CD4-positive, alpha-beta T cell (primary cell): ENCODE results near the gene TMEM38A. TPM values are rescaled to one million over a fixed set of nuclear protein-coding genes. Genes with fewer than 3 reads are reported as not detected.

Experiments used
- ATAC-seq: fragments of 200-7000 bp; cut with Tn5 transposase; one replicate; pipeline ENCODE4 v1.10.0; 2022; ENCODE audit warnings: mild to moderate bottlenecking; ENCODE audit not compliant: poor library complexity
- CTCF ChIA-PET: fragments of 350-600 bp; sonication (Branson Sonifier 250); formaldehyde crosslinking; loops from one replicate; lab custom pipeline; 2021; ENCODE audit warnings: antibody characterized with exemption, inconsistent platforms; lab: Charles Lee
- POLR2A ChIA-PET: fragments of 350-600 bp; sonication (Branson Sonifier 250); formaldehyde crosslinking; loops from one replicate; lab custom pipeline; 2021; ENCODE audit warnings: antibody characterized with exemption, inconsistent platforms; lab: Charles Lee
- DNase-seq, 14 experiments: peaks; one replicate each; pipeline ENCODE4 v3.0.0-alpha.2; 2013 to 2020; ENCODE audit warnings: mixed read lengths in 2 of 14
- H3K27ac ChIP-seq, 2 donors: one replicate each; pipeline versions ENCODE4 v1.5.1 to v1.7.0; 2013; ENCODE audit warnings: low read length in 2 of 2, low read depth in 1 of 2, mild to moderate bottlenecking in 1 of 2
- H3K27me3 ChIP-seq, 2 experiments: 1 replicate in 1 of 2; 2 replicates in 1 of 2; pipeline versions ENCODE4 v1.6.1 to v1.7.0; 2013; ENCODE audit warnings: low read length in 2 of 2, control low read depth in 1 of 2, mild to moderate bottlenecking in 1 of 2, moderate library complexity in 1 of 2; ENCODE audit not compliant: insufficient read depth in 2 of 2, control insufficient read depth in 1 of 2
- H3K36me3 ChIP-seq: one replicate; pipeline ENCODE4 v1.6.1; 2013; ENCODE audit warnings: low read length, control low read depth; ENCODE audit not compliant: insufficient read depth
- H3K4me1 ChIP-seq: one replicate; pipeline ENCODE4 v1.6.1; 2013; ENCODE audit warnings: low read length, control low read depth; ENCODE audit not compliant: insufficient read depth
- H3K4me3 ChIP-seq: one replicate; pipeline ENCODE4 v1.5.1; 2013; ENCODE audit warnings: mild to moderate bottlenecking, low read length, moderate library complexity
- H3K9me3 ChIP-seq, 2 experiments: 1 replicate in 1 of 2; 2 replicates in 1 of 2; pipeline versions ENCODE4 v1.6.1 to v1.7.0; 2013; ENCODE audit warnings: low read length in 2 of 2, mild to moderate bottlenecking in 2 of 2, control low read depth in 1 of 2, moderate library complexity in 1 of 2; ENCODE audit not compliant: control insufficient read depth in 1 of 2, insufficient read depth in 1 of 2
- H3K27ac Mint-ChIP-seq: one replicate; pipeline ENCODE4 v1.8.0; 2020; ENCODE audit warnings: mixed read lengths
- H3K27me3 Mint-ChIP-seq: one replicate; pipeline ENCODE4 v1.8.0; 2021; ENCODE audit warnings: mixed read lengths
- H3K36me3 Mint-ChIP-seq: one replicate; pipeline ENCODE4 v1.8.0; 2021; ENCODE audit warnings: low read depth, mixed read lengths
- H3K4me1 Mint-ChIP-seq: one replicate; pipeline ENCODE4 v1.8.0; 2021; ENCODE audit warnings: low read depth, mixed read lengths
- H3K4me3 Mint-ChIP-seq: one replicate; pipeline ENCODE4 v1.8.0; 2020; ENCODE audit warnings: mild to moderate bottlenecking, mixed read lengths
- H3K9me3 Mint-ChIP-seq: one replicate; pipeline ENCODE4 v1.8.0; 2020; ENCODE audit warnings: mixed read lengths
- CTCF ChIP-seq: fragments of 200-600 bp; IDR thresholded peaks from one replicate; pipeline ENCODE4 v1.8.0; 2022; ENCODE audit warnings: antibody characterized with exemption, mild to moderate bottlenecking
- intact Hi-C, 2 experiments: fragments of 100-400 bp; cut with DNase I in 1 of 2; cut with micrococcal nuclease in 1 of 2; formaldehyde crosslinking; loops; one replicate each; pipeline versions ENCODE4 v1.15.1 to v1.9.0; 2023 to 2025; cut with DNase I, micrococcal nuclease
- total RNA-seq, 174 experiments: library from RNA in 2 of 174; stranded (reverse) in 2 of 174; gene quantifications; one replicate each; pipeline ENCODE4 v1.2.3 and lab custom pipeline; 2021 to 2026

The TMEM38A gene
- total RNA-seq, 2 experiments from 2014 or later: 0.59 TPM; not detected in 1

- ChIA-PET POLR2A (interaction anchor here (0.7 kb wide), 1 partner anchor 1134 kb away, joined by 4 read pairs; no protein-coding TSS in a partner anchor), CTCF (no interaction called here)
- no peaks in the 10 kb centered on the region for H3K27me3 Mint-ChIP-seq
- no peaks in the 10 kb centered on the region for H3K9me3 Mint-ChIP-seq
- no peaks in the 10 kb centered on the region for H3K36me3 ChIP-seq
- ATAC-seq (no peak), DNase-seq (no peak)
- H3K9me3 ChIP-seq: no peaks in the 10 kb centered on the region
- intact Hi-C loops: no loop called here
- no peak overlapping the region for H3K4me3 ChIP-seq
- no peaks in the 10 kb centered on the region for H3K4me1 Mint-ChIP-seq
- H3K27ac Mint-ChIP-seq: no peak overlapping the region
- no peak overlapping the region for H3K27ac ChIP-seq
- no peaks in the 10 kb centered on the region for H3K36me3 Mint-ChIP-seq
- H3K27me3 ChIP-seq: no peaks in the 10 kb centered on the region
- no peak for TF ChIP-seq CTCF
- H3K4me3 Mint-ChIP-seq: no peak overlapping the region
- no peaks in the 10 kb centered on the region for H3K4me1 ChIP-seq
These were observed 78.6 kb downstream of the TMEM38A start for GRCh38 chr19:16739546-16739945.

Other genes with a start within 250 kb of the TMEM38A start
- 10 to 100 TPM; 24.6 to 26.5 TPM for gene EPS15L1, start 189.2 kb upstream of the TMEM38A start, total RNA-seq
- not detected for gene CALR3, start 165.0 kb upstream of the TMEM38A start, total RNA-seq
- 1 to 10 TPM in 1 of 2 experiments, under 1 TPM in 1; 0.78 to 1.0 TPM for gene C19orf44, start 164.7 kb upstream of the TMEM38A start, total RNA-seq
- 10 to 100 TPM; 47.1 to 48.2 TPM for gene CHERP, start 118.7 kb upstream of the TMEM38A start, total RNA-seq
- gene SLC35E1, start 88.7 kb upstream of the TMEM38A start, total RNA-seq: 10 to 100 TPM; 72.3 to 76.3 TPM
- 10 to 100 TPM; 50.4 to 52.4 TPM for gene MED26, start 32.9 kb upstream of the TMEM38A start, total RNA-seq
- 10 to 100 TPM; 44.3 to 47.4 TPM for gene SMIM7, start 995 bp upstream of the TMEM38A start, total RNA-seq
- gene NWD1, start 58.7 kb downstream of the TMEM38A start, total RNA-seq: not detected
- gene SIN3B, start 168.3 kb downstream of the TMEM38A start, total RNA-seq: 10 to 100 TPM; 52.4 to 53.7 TPM
- not detected for gene F2RL3, start 227.9 kb downstream of the TMEM38A start, total RNA-seq